Right renal pelvis (tissue), 4 donors: ENCODE data around the gene ULK4. TPM values are rescaled to one million over a fixed set of nuclear protein-coding genes. Genes with fewer than 3 reads are reported as not detected.

Source experiments
- DNase-seq, 4 donors: peaks; one replicate each; pipeline ENCODE4 v3.0.0-alpha.2; 2013; ENCODE audit warnings: low read depth in 4 of 4, low spot score in 3 of 4, missing footprints in 1 of 4
- polyA plus RNA-seq, 4 donors: library from polyadenylated mRNA; unstranded; fragments of 120-200 nt; gene quantifications; one replicate each; pipeline ENCODE4 v1.2.1, GENCODE V29; 2013; ENCODE audit not compliant: insufficient read length in 4 of 4

ULK4 gene
- polyA plus RNA-seq, 4 donors, result 4.2 to 6.1 (median 4.6) TPM

DNA sequence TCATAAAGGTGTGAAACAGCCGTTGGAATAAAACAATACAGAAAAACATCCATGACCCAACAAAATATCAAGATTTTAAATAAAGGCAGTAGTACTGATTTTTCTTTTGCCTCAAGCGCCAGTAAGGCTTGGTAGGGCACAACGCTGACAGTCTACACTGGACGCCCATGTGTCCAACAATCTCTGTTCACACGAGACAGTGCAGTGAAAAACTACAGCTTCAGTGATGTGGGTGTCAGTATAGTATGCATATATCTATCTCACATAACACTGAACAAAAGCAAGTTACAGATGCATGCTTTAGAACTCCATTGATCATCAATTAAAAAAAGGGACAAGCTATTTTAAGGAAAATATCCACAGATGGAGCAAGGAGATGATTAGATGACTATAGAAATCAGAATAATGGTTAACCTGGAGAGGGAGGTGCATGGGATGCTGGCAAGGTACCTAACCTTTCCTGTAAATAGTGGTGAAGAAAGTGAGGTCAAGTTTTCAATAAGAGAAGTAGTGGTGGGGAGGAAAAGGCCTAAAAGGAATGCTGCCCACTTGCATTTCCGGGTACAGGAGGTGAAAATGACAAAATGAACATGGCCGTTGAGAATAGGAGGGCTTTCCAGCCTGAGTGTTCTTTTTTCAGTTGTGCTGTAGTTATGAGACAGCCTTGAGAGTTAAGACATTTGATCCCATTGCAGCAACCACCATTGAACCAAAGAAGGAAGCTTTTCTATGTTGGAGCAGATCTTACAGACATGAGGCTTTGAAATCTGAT lies 719.9 kb downstream of the ULK4 start:
- DNase-seq, result no peak

DNA sequence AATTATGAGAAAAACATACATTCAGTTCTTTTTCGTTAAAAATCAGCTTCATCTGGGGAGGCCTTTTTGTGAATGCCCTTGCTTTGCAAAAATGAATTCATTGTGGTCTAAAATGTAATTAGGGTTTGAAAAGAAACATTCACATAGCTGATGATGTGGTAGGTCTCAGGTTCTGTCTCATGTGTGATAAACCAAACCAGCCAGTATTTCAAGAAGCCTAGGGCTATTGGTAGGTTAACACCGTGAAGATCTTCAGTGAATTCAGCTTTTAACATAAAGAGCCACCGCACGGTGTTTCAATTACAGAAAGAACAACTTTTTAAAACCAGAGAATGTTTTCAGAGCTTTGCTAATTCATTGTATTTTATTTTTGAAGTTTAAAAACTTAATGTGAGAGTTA lies 720.7 kb downstream of the ULK4 start:
- DNase-seq, result no peak

DNA sequence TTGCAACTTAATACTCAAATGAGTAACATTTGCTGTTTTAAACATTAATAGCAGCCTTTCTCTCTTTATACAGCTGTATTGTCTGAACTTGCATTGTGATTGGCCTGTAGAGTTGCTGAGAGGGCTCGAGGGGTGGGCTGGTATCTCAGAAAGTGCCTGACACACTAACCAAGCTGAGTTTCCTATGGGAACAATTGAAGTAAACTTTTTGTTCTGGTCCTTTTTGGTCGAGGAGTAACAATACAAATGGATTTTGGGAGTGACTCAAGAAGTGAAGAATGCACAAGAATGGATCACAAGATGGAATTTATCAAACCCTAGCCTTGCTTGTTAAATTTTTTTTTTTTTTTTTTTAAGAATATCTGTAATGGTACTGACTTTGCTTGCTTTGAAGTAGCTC lies 722.3 kb downstream of the ULK4 start:
- DNase-seq, result no peak

DNA sequence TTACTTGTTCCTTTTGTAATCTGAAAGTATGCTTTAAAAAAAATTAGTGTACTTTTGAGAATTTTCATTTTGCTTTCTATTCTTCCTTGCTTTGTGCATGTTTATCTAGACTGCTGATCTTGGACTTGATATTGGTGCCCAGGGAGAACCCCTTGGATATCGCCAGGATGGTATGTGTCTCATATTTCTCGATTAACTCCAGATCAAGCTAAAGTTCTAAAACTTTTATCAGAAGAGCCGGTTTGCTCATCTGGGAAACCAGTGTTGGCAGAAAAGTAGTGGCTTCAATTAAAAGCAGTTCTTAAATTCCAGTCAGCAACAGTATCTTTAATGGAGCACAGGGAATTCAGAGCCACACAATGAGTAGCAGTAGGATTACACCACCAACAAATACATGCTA lies 724.0 kb downstream of the ULK4 start:
- no peak for DNase-seq

DNA sequence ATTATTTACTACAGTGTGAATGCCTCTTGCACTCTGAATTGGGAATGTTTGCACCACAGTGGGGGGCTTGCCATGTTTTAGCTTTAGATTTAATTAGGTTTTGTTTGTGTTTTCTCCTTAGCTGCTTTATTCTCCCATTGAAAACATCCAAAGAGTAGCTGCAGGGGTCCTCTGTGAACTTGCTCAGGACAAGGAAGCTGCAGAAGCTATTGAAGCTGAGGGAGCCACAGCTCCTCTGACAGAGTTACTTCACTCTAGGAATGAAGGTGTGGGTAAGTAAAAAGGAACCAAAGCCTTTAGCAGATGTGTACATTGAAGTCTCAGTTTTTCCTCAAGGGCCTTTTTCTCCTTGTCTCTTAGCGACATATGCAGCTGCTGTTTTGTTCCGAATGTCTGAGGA lies 725.7 kb downstream of the ULK4 start:
- DNase-seq, result no peak

DNA sequence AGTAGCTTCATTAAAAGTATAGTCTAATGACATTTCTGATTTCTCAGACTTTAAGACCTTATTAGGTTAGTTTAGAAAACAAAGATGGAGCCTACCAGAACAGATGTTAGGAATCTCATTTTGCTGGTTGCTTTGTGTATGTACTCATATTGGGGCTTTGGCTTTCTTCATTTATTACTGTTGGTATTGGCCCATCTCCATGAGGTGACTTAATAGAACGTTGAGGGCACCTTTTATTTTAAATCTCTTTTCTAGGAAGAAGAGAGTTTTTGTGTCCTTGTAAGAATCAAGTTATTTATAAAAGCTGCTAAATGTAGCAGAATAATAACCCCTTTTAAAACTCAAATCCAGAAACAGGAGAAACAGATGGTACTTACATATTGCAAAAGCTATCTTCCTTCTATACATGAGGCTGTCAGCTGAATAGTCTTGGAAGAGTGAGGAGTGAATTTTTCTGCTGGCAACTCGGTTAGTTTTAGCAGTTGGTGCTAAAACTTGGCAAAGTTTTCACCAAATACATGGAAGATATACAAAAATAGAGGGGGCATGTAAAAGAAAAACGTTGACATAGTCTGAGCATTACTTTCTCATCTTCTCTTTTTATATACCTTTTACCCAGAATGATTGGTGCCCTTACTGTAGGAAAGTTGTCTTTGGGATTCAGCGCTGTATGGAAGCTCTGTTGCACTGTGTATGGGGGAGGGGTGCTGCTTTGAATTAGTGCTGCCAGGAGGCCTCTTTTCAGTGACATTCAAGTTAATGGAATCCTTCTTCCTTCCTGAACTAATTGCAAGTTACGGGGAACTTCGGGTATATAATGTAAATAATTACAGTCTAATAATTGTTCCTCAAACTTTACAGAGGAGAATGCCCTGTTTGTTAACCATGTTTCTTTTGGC lies 726.8 kb downstream of the ULK4 start:
- DNase-seq, result no peak

DNA sequence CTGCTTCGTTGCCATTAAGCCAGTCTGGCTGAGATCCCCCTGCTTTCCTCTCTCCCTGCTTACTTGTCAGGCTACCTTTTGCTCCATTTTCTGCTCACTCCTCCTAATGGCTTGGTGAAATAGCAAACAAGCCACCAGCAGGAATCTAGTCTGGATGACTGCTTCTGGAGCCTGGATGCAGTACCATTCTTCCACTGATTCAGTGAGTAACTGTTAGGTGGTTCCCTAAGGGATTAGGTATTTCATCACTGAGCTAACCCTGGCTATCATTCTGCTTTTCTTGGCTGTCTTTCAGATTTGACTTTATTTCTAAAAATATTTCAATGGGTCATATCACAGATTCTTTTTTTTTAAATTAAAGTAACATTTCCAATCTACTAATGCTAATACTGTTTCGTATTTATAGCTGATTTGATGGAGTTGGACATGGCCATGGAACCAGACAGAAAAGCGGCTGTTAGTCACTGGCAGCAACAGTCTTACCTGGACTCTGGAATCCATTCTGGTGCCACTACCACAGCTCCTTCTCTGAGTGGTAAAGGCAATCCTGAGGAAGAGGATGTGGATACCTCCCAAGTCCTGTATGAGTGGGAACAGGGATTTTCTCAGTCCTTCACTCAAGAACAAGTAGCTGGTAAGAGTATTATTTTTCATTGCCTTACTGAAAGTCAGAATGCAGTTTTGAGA lies 737.6 kb downstream of the ULK4 start:
- no peak for DNase-seq

DNA sequence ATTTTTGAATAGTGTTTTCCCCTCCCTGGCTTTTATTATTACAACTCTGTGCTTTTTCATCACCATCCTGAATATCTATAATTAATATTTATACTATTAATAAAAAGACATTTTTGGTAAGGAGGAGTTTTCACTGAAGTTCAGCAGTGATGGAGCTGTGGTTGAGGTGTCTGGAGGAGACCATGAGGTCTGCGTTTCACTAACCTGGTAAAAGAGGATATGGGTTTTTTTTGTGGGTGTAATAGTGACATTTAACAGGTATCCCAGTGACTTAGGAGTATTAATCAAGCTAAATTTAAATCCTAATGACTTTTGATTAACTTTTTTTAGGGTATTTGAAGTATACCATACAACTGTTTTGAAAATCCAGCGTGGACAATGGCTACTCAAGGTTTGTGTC lies 738.2 kb downstream of the ULK4 start:
- no peak for DNase-seq

DNA sequence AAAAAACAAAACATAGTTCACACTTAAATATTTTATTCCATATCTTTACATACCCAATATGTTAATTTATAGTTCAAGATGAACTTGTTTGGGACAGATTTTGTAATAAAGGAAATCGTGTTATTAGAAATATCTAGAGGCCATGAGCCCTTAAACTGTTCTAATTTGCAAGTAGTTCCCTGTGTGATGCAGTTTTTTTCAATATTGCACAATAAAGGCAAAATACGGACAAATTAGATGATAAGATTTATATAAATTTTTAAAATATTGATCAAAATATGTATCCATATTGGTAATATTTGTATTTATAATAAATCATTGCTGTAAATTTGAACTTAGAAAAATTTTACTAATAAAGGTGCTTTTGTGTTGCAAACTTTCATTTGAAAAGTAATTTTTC lies 738.8 kb downstream of the ULK4 start:
- no peak for DNase-seq

DNA sequence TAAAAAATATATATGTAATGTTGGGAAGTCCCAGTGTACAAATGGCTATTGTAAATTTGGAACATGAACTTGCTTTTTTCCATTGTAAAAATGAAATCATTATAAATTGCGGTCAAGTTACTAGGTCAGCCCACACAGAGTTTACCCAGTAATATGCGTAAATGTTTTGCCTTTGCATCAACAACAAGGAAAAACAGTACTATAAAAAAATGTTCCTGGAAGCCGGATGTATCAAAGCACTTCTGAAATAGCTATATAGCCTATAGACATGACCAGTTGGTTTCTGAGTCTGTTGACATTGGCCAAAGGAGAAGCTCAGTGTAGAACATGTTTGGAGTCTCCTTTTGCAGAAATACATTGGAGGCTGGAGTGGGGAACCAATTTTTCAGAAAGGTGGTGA lies 739.4 kb downstream of the ULK4 start:
- no peak for DNase-seq

DNA sequence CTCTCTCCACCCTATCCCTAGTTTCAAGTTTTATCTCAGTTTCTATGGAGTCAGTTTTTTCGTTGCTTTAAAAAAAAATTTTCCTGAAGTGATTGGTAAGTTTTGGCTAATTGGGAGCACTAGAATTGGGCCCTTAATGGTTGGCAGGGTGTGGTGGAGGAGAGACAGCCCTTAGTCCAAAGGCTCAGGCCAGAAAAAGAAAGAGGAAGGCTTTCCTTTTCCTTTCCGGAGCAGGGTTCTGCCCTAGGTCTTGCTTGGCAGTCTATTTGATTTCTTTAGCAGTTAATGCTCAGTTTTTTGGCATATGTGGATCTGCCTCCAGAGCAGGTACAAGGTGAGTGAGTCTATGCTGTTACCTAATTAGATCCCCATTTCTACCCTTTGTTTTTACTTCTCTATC lies 739.9 kb downstream of the ULK4 start:
- DNase-seq, result no peak

DNA sequence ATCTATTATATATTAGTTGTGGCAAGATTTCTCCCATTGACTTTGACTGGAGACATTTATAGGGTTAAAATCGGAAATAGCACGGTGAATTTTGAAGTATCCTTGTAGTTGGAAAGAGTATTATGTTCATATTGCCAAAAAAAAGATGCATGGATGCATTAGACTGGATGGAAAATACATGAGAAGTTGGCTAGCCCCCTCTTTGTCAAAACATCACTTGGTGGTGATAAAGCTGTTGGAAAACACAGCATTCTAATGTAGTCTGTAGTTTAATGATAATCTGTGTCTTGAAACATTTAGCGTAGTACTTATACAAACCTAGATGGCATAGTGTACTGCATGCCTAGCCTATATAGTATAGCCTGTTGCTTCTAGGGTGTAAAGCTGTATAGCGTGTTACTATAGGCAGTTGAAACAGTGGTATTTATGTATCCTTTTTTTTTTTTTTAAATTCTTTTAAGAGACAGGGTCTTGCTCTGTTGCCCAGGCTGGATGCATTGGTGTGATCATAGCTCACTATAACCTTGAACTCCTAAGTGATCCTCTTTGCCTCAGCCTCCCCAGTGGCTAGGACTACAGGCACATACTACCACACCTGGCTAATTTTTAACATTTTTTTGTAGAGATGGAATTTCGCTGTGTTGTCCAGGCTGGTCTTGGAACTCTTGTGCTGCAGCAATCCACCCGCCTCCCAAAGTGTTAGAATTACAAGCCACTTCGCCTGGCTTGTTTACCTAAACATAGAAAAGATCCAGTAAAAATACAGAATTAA lies 740.8 kb downstream of the ULK4 start:
- DNase-seq, result no peak

DNA sequence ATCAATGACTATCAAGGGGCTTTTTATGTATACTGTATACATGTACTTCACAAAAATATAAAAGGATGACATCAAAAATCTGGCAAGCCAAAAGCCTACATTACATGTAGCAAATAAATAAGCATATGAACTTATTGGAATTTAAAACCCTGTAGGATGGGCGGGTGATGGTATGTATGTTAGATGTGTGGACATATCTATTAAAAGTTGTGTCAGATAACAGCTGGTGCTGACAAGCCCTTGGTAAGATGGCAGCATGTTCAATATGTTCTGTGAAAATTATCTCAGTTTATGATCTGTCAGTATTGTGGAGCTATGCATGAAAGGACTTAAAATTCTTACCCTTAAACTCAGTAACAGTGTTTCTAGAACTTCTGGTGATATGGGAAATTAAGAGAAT lies 742.5 kb downstream of the ULK4 start:
- no peak for DNase-seq

DNA sequence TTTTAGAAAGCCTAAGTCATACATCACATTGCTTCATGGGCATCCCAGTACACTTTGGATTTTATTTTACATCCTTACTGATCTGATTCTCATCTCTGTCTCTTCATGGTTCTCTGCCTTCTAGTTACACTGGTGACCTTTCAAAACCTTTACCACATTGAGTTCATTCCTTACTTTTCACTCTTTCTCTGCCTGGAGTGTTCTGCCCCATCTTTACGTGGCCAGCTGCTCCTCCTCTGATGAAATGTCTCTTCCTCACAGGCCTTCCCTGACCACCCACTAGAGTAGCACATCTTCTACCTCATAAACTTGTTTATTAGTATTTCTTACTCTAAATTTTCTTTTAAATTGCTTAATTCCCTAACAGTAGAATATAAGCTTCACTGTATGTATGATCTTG lies 744.9 kb downstream of the ULK4 start:
- no peak for DNase-seq

DNA sequence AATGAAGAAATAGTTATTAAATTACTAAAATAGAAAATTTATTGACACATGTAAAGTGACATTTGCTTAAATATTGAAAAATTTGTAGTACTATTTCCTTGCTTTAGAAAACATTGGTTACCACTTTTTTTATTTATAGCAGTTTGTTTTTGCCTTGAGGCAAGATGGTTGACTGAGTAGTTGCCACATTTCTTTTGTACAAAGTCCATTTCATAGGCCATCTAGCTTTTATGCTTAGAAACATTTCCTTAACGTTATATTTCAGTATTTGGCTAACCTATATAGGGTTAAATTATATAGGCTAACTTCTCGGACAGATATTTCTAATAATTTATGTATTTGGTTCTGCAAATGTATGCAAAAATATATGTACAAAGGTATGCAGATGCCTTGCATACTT lies 745.5 kb downstream of the ULK4 start:
- no peak for DNase-seq

DNA sequence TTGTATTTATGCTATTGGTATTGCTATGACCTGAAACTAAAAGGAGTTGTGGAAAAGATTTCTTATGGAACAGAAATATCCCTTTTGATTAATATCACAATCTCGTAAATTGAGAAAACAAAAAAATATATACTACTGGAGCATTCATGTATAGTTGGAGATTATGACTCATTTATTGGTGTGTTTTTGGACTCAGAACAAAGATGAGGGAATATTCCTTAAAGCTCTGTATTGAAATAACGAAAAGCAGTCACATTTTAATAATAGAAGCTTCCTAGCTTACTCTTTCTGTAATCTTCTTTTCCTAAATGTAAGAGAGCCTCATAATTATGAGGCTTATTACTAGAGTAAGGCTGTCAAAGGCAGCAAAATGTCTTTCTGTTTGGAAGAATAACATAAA lies 748.3 kb downstream of the ULK4 start:
- DNase-seq, result no peak

DNA sequence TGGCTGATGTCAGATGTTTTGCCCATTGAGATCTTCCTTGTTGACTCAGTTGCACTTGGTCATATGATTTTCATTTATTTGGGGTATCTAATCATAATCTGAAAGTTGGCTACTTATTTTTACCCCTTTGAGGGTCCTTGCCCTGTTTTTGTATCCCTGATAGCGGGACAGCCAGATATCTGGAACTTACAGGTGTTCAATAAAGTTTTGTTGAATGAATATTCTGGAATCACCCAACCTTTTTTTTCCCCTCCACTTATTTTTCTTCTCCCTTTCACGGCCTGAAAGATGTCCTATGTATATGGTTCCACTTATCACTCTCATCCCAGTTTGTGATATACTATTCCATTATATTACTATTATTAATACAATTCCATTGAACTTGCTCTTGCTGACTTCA lies 749.8 kb downstream of the ULK4 start:
- DNase-seq, result no peak

DNA sequence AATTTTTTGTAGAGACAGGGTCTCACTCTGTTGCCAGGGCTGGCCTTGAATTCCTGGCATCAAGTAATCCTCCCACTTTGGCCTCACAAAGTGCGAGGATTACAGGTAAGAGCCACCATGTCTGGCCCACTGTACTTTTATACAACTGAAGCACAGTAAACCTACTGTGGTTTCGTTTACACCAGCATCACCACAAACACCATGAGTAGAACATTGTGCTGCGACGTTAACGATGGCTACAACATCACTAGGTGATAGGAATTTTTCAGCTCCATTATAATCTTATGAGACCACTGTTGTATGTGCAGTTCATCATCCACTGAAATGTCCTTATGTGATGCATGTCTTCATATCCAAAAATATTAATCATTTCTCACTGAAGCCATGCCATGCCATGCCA lies 750.9 kb downstream of the ULK4 start:
- no peak for DNase-seq

DNA sequence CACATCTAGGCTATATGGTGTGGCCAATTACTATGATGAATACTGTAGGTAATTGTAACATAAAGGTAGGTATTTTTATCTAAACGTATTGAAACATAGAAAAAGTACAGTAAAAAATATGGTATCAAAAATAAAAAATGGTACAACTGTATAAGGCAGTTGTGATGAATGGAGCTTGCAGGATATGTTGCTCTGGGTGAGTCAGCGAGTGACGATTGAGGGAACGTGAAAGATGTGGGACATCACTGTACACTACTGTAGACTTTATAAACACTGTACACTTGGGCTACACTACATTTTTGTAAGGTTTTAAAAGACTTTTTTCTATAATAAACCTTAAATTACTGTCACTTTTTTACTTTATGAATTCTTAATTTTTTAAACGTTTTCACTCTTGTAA lies 752.3 kb downstream of the ULK4 start:
- DNase-seq, result no peak

DNA sequence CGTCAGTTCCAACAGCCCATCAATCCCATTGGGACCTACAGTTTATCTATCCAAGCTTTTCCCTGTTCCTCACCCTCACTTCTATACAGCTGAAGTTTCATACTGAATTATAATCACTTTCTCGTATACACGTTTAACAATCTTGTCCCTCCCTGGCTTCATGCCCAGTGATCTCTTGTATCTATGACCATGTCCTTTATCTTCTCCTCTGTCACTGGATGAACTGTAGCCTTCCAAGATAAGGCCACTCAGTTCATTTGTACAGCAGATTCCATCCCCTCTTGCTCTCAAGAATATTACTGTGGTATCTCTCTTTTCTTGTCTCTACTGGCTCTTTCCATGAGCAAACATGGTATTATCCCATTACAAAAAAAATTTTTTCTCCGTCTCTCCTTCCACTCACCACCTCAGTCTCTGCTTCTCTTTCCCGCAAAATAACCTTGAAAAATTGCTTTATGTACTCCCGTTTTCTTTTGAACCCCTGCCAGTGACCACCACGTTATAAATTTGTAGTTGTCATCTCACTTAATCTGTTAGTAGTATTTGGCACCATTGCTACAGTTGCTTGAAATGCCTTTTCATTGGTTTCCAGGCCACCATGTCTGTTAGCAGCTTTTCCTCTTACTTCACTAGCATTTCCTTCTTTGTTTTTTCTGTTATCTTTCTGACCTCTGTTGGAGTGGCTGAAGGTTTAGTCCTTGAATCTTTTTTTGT lies 753.2 kb downstream of the ULK4 start:
- DNase-seq, result no peak
